Activated naive CD8-positive, alpha-beta T cell treated with anti-CD3 and anti-CD28 coated beads, Interleukin-2, amount 50 U/mL, for 16 hours (primary cell): ENCODE data around the gene LAMA2.
"Not testable (repeated sequence)": the region's sequence is repeated elsewhere in the genome, so short reads cannot be mapped to it uniquely, and the experiment has no call there.

Source experiments
- DNase-seq: peaks from one replicate; pipeline ENCODE4 v3.0.0-alpha.2; 2020; ENCODE audit warnings: low read depth, low spot score

LAMA2 gene

GRCh38 chr6:129007701-129008373 lies 124.9 kb downstream of the LAMA2 start:
- no peak for DNase-seq

GRCh38 chr6:129008591-129008990 lies 125.7 kb downstream of the LAMA2 start:
- DNase-seq, result no peak

DNA sequence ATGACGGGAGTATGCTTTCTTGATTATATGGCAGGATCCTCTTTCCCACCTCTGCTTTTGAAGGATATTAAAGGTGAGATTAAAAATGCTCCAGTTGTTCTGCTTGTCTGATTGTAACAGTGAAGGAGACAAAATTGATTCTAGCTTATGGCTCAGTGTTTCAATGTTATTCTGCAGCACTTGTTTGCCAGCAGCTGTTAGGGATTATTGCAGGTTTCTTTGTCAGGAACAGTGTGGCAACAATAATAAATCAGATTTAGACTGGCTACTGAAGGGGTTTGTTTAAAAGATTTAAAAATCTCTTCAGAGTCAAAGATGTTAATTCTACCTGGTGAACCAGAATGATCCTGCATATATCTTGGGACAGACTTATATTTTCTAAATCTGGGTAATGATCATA lies 126.9 kb downstream of the LAMA2 start:
- DNase-seq, result no peak

GRCh38 chr6:129014302-129014701 lies 131.4 kb downstream of the LAMA2 start:
- no peak for DNase-seq

DNA sequence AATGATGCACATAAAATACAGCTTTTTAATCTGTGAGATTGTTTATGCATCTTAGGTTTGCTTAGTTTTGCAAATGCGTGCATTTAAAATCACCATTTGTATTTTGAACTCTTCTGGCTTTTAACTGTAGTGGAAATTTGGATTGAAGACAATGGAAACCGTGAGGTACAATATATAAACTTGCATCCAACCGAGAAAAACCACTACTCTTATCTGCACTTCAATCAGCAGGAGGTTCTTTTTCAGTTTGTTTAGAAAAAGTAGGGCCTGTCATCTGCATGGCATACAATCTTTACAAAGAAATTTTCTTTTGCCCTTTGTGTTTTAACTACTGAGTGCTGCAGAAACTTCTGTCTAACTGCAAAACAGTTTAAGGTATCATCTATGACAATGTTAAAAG lies 132.8 kb downstream of the LAMA2 start:
- no peak for DNase-seq

DNA sequence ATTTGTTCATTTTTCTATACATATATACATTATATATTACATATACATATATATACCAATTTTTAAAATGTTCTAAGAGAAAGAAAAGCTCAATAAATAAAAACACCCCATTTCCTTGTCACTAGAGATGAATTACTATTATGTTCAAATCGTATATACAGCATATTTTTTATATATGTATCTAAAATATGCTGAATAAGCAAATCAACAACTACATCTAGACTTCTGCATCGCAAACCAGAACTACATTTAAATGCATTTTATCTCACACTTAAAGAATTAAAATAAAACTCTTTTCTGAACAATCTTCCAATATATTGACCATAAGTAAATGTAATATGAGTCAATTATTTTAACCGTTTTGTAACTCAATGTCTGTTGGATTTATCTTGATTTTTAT lies 133.9 kb downstream of the LAMA2 start:
- DNase-seq, result no peak

DNA sequence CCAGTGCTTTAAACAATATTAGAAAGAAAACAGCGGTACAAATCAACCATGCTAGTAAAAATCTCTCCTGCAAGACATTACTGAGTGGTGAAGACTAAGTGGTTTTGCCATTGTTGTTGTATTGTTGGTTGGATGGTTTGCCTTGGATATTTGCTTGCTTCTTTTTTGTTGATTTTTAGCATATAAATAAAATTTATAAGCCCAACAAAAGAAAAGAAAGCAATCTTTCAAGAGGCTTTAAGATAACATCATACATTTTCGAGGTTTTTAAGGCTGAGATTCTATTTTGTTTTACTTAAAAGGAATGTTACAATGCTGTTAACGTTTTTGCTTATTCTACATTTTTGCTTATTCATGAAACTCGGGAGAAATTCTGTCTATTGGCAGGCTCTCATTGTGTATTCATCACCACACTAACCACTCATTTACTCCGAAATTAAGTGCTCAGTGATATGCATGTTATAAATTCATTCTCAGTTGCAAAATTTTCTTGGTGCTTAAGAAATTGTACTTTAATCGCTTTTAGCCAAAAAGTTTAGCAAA lies 139.1 kb downstream of the LAMA2 start:
- no peak for DNase-seq

GRCh38 chr6:129026601-129027000 lies 143.7 kb downstream of the LAMA2 start:
- no peak for DNase-seq

GRCh38 chr6:129029778-129030177 lies 146.8 kb downstream of the LAMA2 start:
- no peak for DNase-seq

DNA sequence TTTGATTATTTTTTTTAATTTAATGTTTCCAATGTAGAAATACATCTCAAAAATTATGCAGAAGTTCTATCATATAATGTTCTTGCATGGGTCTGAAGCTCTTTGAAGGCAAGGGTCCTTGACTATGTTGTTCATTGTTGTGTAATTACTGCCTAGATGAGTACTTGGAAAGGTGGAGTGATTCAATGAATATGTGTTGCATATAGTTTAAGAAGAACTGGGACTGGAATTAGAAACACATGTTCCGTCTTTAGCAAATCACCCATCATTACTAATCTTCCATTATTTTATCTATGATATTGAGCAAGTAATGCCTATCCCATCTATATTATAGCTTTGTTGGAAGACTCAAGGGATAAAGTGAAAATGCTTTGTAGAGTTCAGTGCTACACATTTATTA lies 147.3 kb downstream of the LAMA2 start:
- no peak for DNase-seq

DNA sequence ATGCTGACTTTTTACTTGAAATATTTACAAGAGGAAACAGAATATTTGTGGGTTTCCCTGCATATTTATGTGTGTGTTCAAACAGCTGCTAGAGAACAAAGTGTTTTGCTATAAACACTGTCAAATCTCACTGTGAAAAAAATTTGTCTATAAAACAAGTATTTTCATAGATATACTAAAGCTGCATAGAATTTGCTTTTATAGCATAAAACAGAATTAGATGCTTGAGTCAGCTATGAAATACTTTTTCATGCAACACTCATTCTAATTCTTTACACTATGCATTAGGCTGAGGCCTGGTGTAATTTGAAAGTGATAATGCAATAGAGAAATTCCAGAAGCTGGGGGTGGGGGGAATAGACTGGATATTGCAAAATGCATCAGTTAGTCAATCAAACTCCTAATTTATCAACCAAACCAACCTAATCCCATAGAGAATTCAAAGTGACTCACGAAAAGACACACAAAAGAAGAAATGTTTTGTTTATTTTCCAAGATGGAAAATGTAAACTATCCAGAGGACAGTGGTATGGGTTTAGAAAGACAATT lies 148.2 kb downstream of the LAMA2 start:
- no peak for DNase-seq

GRCh38 chr6:129032602-129033001 lies 149.7 kb downstream of the LAMA2 start:
- DNase-seq, result no peak

DNA sequence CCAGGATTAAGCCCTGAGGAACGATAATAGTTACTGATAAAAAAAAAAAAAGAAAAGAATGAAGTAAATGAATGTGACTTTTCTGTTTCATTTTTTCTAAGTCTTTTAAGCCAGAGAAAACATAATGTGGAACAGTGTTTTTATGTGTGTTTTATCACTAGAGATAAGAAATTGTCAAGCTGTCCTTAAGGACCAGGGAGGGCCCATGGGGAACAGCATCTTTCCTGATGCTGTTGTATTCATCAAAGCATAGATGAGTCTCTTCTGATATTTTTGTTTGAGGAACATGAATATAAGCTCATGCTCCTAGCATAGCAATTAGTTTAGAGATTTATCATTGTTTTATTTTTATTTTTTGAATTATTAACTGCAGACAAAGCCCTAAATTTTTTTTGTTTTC lies 150.2 kb downstream of the LAMA2 start:
- no peak for DNase-seq

GRCh38 chr6:129033581-129033980 lies 150.6 kb downstream of the LAMA2 start:
- no peak for DNase-seq

- no peak for DNase-seq
Measured at GRCh38 chr6:129041563-129041962, 158.6 kb downstream of the LAMA2 start.

DNA sequence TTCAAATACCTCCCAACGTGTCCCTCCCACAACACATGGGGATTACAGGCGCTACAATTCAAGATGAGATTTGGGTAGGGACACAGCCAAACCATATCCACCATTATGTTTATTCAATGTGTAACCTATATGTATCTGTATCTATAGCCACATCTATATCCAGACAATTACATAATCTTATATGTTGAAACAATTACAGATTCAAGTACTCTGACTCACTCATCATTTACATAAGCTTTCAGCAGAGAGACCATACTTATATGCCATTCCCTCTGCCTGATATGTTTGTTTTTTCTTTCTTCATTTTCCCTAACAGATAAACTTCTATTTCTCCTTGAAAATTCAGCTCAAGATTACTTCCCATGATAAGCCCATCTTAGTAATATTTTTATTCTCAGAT lies 163.6 kb downstream of the LAMA2 start:
- DNase-seq, result no peak

- DNase-seq, result no peak
Measured at GRCh38 chr6:129047834-129048233, 164.9 kb downstream of the LAMA2 start.

DNA sequence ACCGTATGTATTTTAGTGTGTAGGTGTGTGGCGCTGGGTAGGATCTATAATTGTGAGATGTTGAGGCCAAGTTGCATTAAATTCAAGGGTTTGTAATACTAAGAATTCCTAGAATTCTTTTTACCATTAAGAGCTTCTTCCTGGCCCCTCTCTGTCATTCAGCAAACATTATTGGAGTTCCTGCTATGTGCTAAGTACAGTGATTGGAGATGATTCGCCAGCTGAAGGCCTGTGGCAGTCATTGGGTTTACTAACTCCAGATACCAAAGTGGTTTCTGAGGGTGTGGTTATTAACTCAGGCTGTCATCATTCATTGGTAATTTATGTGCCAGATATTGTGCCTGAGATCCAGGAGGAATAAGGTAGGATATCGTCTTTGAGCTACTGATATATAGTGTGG lies 167.1 kb downstream of the LAMA2 start:
- DNase-seq, result no peak

DNA sequence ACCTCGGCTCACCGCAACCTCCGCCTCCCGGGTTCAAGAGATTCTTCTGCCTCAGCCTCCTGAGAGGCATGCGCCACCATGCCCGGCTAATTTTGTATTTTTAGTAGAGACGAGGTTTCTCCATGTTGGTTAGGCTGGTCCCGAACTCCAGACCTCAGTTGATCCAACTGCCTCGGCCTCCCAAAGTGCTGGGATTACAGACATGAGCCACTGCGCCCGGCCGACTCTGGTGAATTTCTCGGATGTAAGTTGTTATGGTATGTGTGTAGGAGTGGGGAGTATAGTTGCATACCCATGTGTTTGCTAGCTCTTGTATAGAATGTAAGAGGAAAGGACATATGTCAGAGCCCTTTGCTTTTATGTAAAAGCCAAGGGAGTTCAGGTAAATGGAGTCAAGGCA lies 170.2 kb downstream of the LAMA2 start:
- not testable (repeated sequence) for DNase-seq

DNA sequence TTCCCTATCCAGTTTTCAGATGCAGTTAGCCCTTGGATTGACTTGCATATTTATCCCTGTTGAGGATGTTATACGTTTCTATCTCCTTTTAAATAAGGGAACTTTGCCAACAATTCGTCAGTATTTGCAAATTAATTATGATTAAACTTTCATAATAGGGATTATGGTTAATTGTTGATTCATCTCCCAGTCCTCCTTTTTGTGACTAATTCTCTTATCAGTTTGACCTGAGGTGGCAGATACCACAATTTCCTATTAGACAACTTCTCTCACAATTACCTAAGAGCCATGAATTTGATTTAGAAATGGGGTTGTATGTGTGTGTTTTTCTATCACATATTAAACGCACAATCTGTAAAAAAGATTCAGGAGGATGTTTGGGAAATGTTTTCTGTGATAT lies 172.9 kb downstream of the LAMA2 start:
- no peak for DNase-seq

GRCh38 chr6:129059650-129060049 lies 176.7 kb downstream of the LAMA2 start:
- DNase-seq, result no peak

DNA sequence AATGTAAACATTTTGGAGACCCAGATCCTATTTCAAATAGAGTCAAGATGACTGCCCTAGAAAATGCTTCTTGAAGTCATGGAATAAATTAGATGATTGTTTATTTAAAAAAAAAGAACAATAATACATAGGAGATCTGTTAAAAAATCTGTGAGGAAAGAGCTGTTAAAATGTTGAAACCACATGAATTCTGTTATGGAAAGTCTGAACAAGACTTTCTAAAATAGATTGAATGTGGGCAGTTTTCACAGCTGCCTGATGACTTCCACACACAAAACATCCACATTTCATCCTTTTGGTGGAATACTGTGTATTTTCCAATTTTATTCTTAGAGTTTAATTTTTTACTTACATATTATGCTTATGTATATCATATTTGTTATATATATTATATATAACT lies 186.1 kb downstream of the LAMA2 start:
- DNase-seq, result no peak

DNA sequence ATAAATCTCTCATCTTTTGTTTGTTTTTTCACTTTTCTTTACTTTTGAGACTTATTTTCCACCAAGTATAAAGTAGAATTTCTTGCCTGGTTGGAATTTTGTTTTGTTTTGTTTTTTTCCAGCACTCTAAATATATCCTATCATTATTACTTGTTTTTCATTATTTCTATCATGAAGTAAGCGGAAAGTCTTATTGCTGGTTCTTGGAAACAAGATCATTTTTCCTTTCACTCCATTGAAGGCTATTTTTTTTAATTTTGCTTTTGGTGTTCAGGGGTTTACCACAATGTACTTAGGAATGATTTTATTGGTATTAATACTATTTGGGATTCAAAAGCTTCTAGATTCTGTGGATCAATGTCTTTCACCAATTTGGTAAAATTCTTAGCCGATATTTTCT lies 190.1 kb downstream of the LAMA2 start:
- no peak for DNase-seq
